Lower leg skin (tissue), 4 donors: ENCODE results near the gene RNU1-2. TPM values are rescaled to one million over a fixed set of nuclear protein-coding genes. Genes with fewer than 3 reads are reported as not detected.

Experiments
- DNase-seq, 2 donors: peaks; one replicate each; pipeline ENCODE4 v3.0.0-alpha.2; 2019; ENCODE audit warnings: low spot score in 2 of 2
- H3K4me3 ChIP-seq: fragments of 200-600 bp; sonication (generic); 2 replicates; pipeline ENCODE4 v1.5.1; 2017; ENCODE audit warnings: mild to moderate bottlenecking, low read depth; ENCODE audit not compliant: poor library complexity, severe bottlenecking
- POLR2A ChIP-seq, 2 donors: fragments of 450-650 bp; IDR thresholded peaks; one replicate each; pipeline ENCODE4 v1.6.1; 2016 to 2017; ENCODE audit warnings: antibody characterized with exemption in 2 of 2, mild to moderate bottlenecking in 1 of 2, moderate library complexity in 1 of 2
- WGBS, 2 donors: methylation state at CpG; one replicate each; pipeline ENCODE4 v1.1.5; 2018; 5-methylcytosine and 5-hydroxymethylcytosine counted together
- intact Hi-C: fragments of 100-400 bp; cut with DNase I; formaldehyde crosslinking; loops from one replicate; pipeline ENCODE4 v1.15.0; 2023; ENCODE audit warnings: low total_unique reads
- total RNA-seq, 4 donors: library from RNA; depleted of rRNA; stranded (reverse); fragments of >200 nt; gene quantifications; one replicate each; pipeline ENCODE4 v1.1.0, GENCODE V29; 2016
- TF ChIP-seq, protein P1 (sequence below), 3 donors: fragments of 450-650 bp; IDR thresholded peaks; one replicate each; pipeline ENCODE4 v1.5.1; 2016; ENCODE audit warnings: antibody characterized with exemption in 3 of 3, mild to moderate bottlenecking in 3 of 3, moderate library complexity in 2 of 3

The RNU1-2 gene
- total RNA-seq, 4 donors from 2014 or later: under 0.01 TPM; not detected in 1

DNA sequence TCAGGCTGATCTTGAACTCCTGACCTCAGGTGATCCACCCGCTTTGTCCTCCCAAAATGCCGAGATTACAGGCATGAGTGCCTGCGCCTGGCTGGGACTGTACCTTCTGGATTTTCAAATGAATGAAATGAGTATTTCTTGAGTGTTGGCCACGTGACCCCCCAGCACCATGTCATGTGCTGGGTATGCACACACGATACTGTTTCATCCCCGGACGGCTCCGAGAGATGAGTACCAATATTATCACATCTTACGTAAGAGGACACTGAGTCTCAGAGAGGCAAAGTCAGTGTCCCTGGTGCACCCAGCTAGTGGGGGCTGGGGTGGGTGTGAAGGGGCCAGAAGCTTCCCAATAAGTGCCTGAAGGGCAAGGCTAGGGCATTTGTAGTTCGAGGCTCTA is 25.2 kb downstream of the RNU1-2 start:
- DNase-seq: no peak
- no peak for TF ChIP-seq POLR2A (IDR thresholded peaks at IDR 0.05)
- TF ChIP-seq, protein P1, sequence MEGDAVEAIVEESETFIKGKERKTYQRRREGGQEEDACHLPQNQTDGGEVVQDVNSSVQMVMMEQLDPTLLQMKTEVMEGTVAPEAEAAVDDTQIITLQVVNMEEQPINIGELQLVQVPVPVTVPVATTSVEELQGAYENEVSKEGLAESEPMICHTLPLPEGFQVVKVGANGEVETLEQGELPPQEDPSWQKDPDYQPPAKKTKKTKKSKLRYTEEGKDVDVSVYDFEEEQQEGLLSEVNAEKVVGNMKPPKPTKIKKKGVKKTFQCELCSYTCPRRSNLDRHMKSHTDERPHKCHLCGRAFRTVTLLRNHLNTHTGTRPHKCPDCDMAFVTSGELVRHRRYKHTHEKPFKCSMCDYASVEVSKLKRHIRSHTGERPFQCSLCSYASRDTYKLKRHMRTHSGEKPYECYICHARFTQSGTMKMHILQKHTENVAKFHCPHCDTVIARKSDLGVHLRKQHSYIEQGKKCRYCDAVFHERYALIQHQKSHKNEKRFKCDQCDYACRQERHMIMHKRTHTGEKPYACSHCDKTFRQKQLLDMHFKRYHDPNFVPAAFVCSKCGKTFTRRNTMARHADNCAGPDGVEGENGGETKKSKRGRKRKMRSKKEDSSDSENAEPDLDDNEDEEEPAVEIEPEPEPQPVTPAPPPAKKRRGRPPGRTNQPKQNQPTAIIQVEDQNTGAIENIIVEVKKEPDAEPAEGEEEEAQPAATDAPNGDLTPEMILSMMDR (IDR thresholded peaks at IDR 0.05): no peak
- intact Hi-C loops: loop anchor here (10.0 kb wide), 1 partner anchor 306 kb away; the partner anchor contains the start of gene NBPF1
- no peak overlapping the region for H3K4me3 ChIP-seq
- WGBS, 2 donors: 86 to 92% methylated on average over 10 of the region's 10 CpGs

DNA sequence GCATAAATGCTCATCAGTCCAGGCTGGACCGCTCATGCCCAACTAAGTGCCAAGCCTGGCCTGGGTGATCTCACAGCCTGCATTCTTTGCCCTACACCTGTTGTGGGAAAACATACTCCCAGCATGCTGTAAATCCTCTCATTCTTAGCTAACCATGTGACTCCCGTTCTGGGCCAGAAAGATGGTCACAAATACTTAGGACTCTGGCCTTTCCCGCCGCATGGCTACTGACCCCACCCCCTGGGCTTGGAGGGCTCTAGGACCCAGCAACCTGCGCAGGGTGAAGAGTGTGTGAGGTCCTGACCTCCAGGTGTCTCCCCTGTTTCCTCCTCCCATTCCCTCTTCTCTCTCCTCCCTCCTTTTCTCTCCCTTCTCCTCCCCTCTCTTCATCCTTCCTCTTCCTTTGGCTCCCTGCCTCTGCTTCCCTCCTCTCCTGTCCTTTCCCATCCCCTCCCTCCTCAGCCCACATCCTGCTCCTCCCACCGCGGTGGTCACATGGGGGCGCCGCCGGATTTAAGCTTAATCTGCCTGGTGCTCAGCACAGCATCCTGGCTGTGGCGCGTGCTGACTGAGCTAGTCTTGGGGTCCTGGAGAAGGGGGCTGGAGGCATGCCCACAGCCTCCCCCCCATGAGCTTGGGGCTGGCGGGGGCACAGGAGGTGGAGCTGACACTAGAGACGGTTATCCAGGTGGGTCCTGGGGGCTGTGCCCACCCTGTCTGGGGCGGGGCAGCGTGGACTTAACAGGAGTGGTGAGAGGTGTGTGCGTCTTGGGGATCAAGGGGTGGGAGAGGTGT is 25.8 kb downstream of the RNU1-2 start, which contains the start of gene CROCC:
Gene CROCC (plus strand): TSS at position 541 of the 795 bp plus-strand sequence. CDS start 88 bp downstream, at position 629.
- no peak for DNase-seq
- 40 to 47% methylated on average over 17 of the region's 17 CpGs for WGBS, 2 donors
- H3K4me3 ChIP-seq: no peak within 1 kb of the TSS
- intact Hi-C loops: loop anchor here (10.0 kb wide), 1 partner anchor 307 kb away; the partner anchor contains the start of gene NBPF1
- TF ChIP-seq POLR2A (IDR thresholded peaks at IDR 0.05): no peak
- TF ChIP-seq, protein P1 (IDR thresholded peaks at IDR 0.05): no peak

DNA sequence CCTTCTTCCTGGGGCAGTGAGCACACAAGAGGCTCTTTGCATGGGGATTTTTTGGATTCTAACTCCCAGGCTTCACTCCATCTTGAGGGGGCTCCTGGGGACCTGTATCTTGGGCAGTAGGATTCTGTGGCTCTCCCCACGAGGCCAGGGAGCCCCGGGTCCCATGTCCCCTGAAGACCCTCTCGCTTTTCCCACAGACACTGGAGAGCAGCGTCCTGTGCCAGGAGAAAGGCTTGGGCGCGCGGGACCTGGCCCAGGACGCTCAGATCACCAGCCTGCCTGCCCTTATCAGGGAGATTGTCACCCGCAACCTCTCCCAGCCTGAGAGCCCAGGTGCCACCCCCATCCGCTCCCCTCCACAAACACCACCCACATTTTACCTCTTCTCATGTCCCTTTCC is 26.7 kb downstream of the RNU1-2 start:
- no peak overlapping the region for H3K4me3 ChIP-seq
- WGBS, 2 donors: 91% methylated on average over 10 of the region's 10 CpGs
- TF ChIP-seq, protein P1 (IDR thresholded peaks at IDR 0.05): no peak
- no peak for TF ChIP-seq POLR2A (IDR thresholded peaks at IDR 0.05)
- DNase-seq: no peak
- intact Hi-C loops: loop anchor here (10.0 kb wide), 1 partner anchor 308 kb away; the partner anchor contains the start of gene NBPF1

DNA sequence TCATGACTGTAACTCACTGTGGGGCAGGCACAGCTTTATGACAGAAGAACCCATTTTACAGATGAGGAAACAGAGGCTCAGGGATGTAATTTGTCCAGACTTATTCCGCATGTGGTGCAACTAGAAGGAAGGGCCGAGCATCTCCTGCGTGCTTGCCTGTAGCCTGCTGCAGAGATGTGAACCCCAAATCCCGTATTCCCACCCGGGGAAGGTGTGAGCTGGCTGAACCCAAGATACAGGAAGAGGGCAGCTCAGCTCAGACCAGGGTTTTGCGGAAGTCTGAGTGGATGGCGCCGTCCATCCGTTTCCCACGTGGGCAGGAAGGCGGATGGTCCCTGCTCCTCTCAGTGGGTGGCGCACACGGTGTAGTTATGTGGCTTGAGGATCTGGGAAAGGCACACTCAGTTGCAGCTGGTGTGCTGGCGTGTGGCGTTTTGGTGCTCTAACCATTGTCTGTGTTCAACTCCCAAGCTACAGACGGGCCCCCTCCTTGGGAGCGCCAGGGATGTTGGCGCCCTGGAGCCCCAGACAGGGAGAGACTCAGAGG is 27.2 kb downstream of the RNU1-2 start:
- DNase-seq: no peak
- no peak overlapping the region for H3K4me3 ChIP-seq
- TF ChIP-seq, protein P1 (IDR thresholded peaks at IDR 0.05): no peak
- TF ChIP-seq POLR2A (IDR thresholded peaks at IDR 0.05): no peak
- WGBS, 2 donors: 84 to 90% methylated on average over 18 of the region's 18 CpGs
- intact Hi-C loops: loop anchor here (10.0 kb wide), 1 partner anchor 308 kb away; the partner anchor contains the start of gene NBPF1

DNA sequence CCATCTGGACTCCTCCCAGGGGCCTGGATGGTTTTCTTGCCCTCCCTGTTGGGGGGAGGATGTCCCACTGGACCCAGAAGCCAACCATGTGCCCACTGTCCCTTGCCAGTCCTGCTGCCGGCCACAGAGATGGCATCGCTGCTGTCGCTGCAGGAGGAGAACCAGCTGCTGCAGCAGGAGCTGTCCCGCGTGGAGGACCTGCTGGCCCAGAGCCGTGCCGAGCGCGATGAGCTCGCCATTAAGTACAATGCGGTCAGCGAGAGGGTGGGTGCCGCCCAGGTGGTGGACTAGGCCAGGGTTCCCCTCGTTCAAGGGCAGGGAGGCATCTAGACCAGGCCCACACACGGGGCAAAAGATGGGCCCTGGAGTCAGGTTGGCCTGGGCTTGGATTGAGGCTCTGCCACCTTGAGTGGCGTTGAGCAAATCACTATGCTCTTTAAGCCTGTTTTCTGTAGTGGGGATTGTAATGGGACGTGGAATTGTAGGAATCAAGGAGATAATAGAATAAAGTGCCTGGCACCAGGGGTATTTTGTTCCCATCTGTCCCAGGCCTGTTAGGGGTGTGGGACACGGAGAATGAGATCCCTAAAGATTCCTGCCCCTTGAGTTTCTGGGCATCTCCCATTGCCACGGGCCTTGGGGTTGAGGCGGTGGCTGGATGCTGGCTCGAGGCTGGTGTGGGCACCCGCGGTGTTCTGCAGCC is 28.6 kb downstream of the RNU1-2 start:
- no peak overlapping the region for H3K4me3 ChIP-seq
- intact Hi-C loops: loop anchor here (10.0 kb wide), 1 partner anchor 310 kb away; the partner anchor contains the start of gene NBPF1
- TF ChIP-seq, protein P1 (IDR thresholded peaks at IDR 0.05): no peak
- no peak for TF ChIP-seq POLR2A (IDR thresholded peaks at IDR 0.05)
- no peak for DNase-seq
- WGBS, 2 donors: 84 to 85% methylated on average over 23 of the region's 23 CpGs
